ENCODE measurements around the gene CCDC85B.

CCDC85B gene

GRCh38 chr11:65857853-65858680 is 32.4 kb upstream of the CCDC85B start, which contains the start of gene CFL1:
Gene CFL1, minus strand, starts transcription at chr11:65858180. Its CDS starts 81 bp downstream, at chr11:65858099.
- peak; percentile 95 to 97 for DNase-seq

- DNase-seq = no peak
Measured at GRCh38 chr11:65858681-65859087, 31.8 kb upstream of the CCDC85B start.

GRCh38 chr11:65859095-65859811 is 31.2 kb upstream of the CCDC85B start:
- peak; percentile 95 to 96 for DNase-seq

- DNase-seq = peak in 1 of 2 experiments; percentile 21
Measured at GRCh38 chr11:65859812-65860277, 30.6 kb upstream of the CCDC85B start.

- peak; percentile 94 to 95 for DNase-seq
Measured at GRCh38 chr11:65860278-65861164, 30.0 kb upstream of the CCDC85B start, which contains the start of gene MUS81. Gene MUS81, plus strand, starts transcription at chr11:65860433. Its CDS starts 321 bp downstream, at chr11:65860754.

- no peak for DNase-seq
Measured at GRCh38 chr11:65861165-65861505, 29.3 kb upstream of the CCDC85B start.

GRCh38 chr11:65861533-65862183 is 28.8 kb upstream of the CCDC85B start:
- DNase-seq = no peak

- DNase-seq = no peak
Measured at GRCh38 chr11:65862191-65862735, 28.2 kb upstream of the CCDC85B start.

GRCh38 chr11:65862941-65863888 is 27.3 kb upstream of the CCDC85B start:
- DNase-seq = no peak

- DNase-seq = no peak
Measured at GRCh38 chr11:65863889-65864705, 26.4 kb upstream of the CCDC85B start.

GRCh38 chr11:65864706-65865471 is 25.6 kb upstream of the CCDC85B start:
- no peak for DNase-seq

- no peak for DNase-seq
Measured at GRCh38 chr11:65865550-65866172, 24.8 kb upstream of the CCDC85B start.

- DNase-seq = no peak
Measured at GRCh38 chr11:65866509-65867283, 23.8 kb upstream of the CCDC85B start.

- no peak for DNase-seq
Measured at GRCh38 chr11:65867284-65868071, 23.0 kb upstream of the CCDC85B start.

- DNase-seq = no peak
Measured at GRCh38 chr11:65868076-65868667, 22.3 kb upstream of the CCDC85B start.

GRCh38 chr11:65868907-65869306 is 21.6 kb upstream of the CCDC85B start:
- no peak for DNase-seq

All from activated CD4-positive, alpha-beta T cell treated with anti-CD3 and anti-CD28 coated beads, Interleukin-2, amount 50 U/mL, for 4 hours (primary cell).